GM12864 (cell line): Measurements from ENCODE around the gene SLBP.

Experiments
- DNase-seq: peaks from one replicate; pipeline ENCODE4 v3.0.0-alpha.2; 2011; ENCODE audit warnings: low read depth
- H3K4me3 ChIP-seq: 2 replicates; pipeline ENCODE4 v1.5.1; 2011; ENCODE audit warnings: mild to moderate bottlenecking, low read depth, low read length, control low read depth
- TF ChIP-seq, protein P1 (sequence below): IDR thresholded peaks from 2 replicates; pipeline ENCODE4 v1.5.1; 2011; ENCODE audit warnings: low read depth, mild to moderate bottlenecking, moderate library complexity, low read length, control low read depth, inconsistent platforms; ENCODE audit errors: missing control alignments

SLBP gene

DNA sequence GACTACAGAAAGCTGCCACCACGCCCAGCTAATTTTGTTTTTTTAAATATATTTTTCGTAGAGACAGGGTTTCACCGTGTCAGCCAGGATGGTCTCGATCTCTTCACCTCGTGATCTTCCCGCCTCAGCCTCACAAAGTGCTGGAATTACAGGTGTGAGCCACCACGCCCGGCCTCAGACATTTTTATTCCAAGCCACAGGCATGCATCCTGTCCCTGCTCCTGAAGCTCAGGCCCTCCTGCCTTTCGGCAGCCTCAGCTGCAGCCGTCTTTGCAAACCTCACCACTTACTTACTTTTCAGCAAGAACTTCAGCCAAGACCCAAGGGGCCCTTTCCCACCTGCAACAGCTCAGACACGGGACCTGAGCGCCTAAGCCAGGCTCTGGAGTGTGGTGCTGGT is 54.0 kb downstream of the SLBP start:
- TF ChIP-seq, protein P1, sequence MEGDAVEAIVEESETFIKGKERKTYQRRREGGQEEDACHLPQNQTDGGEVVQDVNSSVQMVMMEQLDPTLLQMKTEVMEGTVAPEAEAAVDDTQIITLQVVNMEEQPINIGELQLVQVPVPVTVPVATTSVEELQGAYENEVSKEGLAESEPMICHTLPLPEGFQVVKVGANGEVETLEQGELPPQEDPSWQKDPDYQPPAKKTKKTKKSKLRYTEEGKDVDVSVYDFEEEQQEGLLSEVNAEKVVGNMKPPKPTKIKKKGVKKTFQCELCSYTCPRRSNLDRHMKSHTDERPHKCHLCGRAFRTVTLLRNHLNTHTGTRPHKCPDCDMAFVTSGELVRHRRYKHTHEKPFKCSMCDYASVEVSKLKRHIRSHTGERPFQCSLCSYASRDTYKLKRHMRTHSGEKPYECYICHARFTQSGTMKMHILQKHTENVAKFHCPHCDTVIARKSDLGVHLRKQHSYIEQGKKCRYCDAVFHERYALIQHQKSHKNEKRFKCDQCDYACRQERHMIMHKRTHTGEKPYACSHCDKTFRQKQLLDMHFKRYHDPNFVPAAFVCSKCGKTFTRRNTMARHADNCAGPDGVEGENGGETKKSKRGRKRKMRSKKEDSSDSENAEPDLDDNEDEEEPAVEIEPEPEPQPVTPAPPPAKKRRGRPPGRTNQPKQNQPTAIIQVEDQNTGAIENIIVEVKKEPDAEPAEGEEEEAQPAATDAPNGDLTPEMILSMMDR: no peak
- DNase-seq: no peak
- H3K4me3 ChIP-seq: no peak overlapping the region

DNA sequence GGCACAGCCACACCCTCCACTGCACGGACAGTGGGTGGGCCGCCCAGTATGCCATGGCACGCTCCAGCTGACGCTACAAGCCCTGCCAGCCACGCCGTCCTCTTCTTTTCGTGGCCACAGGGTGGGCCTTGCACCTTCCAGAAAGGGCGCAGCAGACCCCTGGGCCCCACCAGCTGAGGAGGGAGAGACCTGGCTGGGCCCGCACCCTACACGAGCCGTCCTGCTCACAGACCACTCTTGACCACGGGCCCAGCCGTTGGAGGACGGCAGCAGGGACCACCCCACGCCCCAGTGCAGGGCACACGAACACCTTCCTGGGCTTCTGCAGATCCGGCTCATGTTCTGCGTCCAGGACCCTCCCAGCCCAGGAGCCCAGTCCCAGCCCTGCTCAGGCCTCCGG is 55.1 kb downstream of the SLBP start:
- TF ChIP-seq, protein P1: no peak
- no peak for DNase-seq
- no peak overlapping the region for H3K4me3 ChIP-seq

- H3K4me3 ChIP-seq: no peak overlapping the region
- TF ChIP-seq, protein P1: no peak
- DNase-seq: no peak
Observed at GRCh38 chr4:1656132-1656531, 56.0 kb downstream of the SLBP start.

DNA sequence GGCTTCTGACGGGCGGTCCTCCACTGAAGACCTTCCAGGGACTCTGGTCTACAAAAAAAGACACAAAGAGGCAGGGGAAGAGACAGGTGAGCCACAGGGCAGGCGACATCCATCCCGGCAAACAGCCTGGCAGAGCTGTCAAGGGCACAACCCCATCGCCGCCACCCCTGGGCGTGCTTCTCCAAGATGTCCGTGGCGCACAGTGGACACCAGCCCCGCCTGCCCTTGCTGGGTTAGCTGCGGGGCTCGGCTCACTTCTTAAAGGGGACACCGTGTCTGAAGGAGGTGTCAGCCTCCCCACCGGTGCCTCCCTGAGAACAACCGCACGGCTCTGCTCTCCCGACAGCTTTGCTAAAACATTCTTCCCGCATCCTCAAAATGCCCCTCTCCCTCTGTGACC is 56.4 kb downstream of the SLBP start:
- DNase-seq: no peak
- no peak overlapping the region for H3K4me3 ChIP-seq
- TF ChIP-seq, protein P1: no peak

DNA sequence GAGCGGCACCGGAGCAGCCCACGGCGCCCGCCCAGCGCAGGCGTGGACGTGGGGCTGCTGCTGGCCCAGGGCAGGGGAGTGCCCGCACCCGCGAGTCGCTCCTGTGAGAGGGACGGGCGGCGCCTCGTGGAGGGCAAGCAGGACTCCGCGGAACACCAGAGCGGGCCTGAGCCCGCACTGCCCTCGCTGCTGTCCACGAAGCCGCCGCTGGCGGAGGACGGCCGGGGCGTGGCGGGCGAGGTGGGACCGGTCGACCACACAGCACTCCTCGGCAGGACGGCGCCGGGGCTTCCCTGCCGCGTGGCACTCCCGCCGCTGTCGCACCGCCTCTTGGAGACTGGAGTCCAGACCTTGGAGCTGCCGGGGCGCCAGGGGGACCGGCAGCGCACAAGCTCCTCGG is 57.0 kb downstream of the SLBP start:
- no peak for DNase-seq
- TF ChIP-seq, protein P1: no peak
- H3K4me3 ChIP-seq: no peak overlapping the region

DNA sequence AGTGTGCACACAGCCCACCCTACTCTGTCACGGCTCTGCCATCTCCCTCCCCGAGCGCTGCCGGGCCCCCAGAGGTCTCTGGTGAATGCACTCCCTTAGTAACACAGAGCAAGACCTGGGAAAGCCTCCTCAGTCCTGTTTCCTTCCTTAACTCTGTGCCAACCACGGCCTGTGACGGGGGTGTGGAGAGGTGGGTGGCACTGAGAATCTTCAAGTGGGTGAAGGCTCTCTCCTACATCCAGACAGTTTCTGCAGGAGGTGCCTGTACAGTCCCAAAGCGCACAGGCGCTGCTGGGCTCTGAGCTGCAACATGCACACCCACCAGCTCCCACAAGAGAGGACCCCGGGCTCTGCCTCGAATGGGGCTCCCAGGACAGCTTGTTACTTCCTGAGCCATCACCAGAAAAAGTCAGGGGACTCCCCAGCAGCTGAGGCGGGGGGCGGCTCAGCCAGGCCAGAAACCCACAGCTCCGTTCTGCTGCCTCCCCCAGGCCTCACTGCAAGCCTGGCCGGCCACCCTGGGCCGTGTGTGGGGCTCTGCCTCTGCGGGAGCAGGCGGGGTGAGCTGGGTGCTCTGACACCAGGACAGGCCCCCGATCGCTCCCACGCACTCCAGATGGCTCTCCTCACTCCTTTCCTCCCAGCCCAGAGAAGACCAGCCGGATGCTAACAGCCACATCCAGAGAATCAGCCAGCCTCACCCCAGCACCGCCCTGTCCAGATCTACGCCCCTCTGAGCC is 57.7 kb downstream of the SLBP start:
- no peak overlapping the region for H3K4me3 ChIP-seq
- TF ChIP-seq, protein P1: no peak
- no peak for DNase-seq

DNA sequence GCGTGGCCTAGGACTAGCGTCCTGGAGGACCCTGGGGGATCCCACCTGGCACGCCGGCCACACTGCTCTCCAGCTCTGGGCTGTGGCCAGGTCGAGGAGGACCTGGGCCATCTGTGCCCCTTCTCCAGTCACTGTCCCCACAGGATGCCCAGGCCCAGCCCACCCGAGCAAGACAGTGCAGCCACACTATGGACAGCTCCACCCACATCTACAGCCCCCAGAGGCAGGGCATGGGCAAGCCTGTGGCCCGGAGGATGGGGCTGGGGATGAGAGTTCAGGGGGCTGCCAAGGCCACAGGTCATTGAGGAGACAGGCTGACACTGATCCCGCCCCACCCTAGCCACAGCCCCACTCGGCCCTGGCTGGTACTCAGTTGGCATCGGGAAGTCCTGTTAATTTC is 58.3 kb downstream of the SLBP start:
- H3K4me3 ChIP-seq: no peak overlapping the region
- TF ChIP-seq, protein P1: no peak
- no peak for DNase-seq
